ENCODE results near the gene PYGB.

Gene PYGB

GRCh38 chr20:25216199-25216945 is 31.5 kb upstream of the PYGB start:
- no peak for FAIRE-seq

GRCh38 chr20:25217161-25218108 is 30.4 kb upstream of the PYGB start:
- no peak for FAIRE-seq

DNA sequence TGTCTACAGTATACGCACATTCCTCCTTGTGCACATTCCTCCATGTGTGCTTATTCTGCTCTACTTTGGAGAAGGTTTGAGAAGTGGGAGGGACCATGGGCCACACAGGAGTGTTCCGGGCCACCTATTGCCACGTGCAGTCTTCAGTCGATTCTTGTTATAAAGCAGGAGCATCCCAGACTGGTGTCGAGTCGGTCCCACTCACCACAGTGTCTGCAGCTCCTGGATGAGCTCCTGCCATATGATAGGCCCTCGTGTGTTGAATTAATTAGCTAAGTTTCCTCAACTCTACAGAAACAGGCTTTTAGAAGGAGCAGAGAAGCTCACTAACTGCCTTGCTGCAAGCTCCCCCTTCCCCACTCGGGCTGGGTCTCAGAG is 29.8 kb upstream of the PYGB start:
- no peak for FAIRE-seq

DNA sequence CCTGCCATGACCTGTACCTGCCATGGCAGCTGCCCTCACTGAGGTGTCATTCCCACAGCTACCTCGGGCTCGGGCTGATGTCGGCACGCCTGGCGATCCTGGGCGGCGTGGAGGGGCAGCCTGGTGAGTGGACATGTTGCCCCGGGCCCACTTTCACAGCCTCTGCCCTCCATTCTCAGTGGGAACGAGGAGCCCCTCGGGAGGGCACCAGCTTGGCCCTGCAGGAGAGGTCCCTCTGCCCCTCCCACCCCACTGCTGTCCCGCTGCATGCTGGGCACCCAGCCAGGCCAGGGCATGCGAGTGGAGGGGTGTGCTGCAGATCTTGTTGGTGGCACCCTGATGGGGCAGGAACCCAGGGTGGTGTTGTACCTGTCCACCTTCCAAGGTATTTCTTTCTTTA is 29.4 kb upstream of the PYGB start:
- FAIRE-seq: no peak

- FAIRE-seq: no peak
These were observed 28.5 kb upstream of the PYGB start for GRCh38 chr20:25219365-25219764.

- no peak for FAIRE-seq
These were observed 27.7 kb upstream of the PYGB start for GRCh38 chr20:25220021-25220730.

DNA sequence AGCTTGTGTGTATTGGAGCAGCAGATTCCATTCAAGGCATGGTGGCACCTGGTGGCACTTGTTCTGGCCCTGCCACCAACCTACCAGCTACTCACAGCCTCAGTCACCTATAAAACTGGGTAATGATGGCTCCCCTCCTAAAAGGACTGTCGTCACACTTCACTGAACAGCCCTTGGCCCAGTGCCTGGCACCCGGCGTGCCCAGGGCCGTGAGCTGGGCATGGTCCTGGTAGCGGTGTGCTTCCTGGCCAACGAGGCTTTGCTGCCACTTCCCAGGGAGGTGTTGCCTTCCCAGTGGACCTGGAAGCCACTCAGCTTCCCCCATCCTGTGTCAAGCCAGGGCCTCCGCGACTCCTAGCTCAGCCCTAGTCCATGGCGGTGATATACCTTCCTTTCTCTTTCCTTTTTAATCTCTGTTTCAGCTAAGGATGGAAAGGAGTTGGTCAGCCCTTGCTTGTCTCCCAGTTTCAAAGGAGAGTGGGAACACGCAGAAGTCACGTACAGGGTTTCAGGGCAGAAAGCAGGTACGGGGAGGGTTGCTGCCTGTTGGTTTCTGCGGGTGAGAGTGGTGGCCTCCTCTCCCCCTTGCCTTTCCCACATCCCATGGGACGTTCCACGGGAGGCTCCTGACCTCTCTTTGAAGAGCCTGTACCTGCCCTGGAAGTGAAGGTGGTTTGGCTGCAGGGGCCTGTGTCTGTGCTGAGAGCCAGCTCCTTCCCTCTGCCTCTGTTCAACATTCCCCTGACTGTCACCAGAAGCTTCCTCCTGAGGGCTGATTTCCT is 26.9 kb upstream of the PYGB start:
- no peak for FAIRE-seq

DNA sequence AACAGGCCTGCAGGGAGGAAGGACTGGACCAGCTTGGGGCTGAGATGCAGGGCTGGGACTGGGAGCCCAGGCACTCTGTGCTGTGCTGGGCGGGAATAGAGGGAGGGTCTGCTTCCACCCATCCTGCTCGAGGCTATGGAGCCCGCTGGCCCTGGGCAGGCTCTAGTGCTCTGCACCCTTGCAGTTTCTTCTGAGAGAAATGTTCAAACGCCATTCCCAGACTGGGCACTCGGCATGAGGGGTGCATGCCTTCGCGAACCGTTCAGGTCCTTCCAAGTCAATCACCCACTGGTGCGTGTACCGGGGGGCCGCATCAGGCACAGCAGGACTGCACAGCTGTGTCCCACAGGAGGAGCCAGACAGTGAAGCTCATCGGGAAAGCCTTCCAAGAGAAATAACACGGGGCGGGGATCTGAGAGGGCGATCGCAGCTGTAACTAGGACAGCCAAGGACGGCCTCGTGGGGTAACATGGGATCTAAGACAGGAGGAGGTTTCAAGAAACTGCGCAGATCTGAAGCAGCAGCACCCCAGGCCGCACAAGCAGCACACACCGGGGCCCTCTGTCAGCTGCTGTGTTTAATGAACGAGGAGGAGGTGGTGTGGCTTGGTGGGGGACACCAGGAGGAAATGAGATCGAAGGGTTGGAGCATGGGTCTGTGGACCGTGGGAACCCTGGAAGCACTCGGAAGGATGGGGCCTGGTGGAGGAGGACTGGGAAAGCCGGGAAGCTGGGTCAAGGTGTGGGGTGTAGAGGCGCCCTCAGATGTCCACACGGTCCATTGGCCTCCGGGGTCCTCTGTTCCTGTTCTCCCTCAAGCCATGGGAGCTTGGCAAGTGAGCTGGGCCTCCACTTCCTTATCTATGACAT is 26.1 kb upstream of the PYGB start:
- FAIRE-seq: no peak

DNA sequence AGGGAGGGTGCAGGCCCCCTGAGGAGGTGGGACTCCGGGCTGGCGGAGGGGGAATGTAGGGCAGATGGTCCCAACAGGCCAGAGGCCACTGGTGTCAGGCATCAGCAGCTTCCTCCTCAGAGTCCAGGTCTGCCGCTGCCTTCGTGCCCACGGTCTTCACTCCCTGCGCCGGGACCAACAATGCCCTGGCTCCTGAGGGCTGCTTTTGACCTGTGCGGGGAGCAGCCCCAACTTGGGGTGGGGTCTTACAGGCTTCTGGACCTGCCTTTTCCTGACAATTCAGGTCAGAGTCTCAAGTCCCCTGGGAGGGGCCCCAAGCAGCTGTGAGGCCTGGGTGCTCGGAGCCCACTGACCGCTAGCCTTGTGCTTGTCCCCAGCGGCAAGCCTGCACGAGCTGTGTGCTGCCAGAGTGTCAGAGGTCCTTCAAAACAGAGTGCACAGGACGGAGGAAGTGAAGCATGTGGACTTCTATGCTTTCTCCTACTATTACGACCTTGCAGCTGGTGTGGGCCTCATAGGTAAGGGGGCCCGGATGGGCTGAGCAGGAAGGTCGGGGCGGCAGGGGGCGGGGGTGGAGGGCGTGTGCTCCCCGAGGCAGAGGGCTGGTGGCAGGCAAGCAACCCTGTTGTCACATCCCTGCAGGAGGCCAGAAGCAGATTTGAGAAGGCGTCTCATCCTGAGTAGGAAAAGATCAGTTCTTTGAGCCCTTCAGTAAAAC is 25.3 kb upstream of the PYGB start:
- no peak for FAIRE-seq

DNA sequence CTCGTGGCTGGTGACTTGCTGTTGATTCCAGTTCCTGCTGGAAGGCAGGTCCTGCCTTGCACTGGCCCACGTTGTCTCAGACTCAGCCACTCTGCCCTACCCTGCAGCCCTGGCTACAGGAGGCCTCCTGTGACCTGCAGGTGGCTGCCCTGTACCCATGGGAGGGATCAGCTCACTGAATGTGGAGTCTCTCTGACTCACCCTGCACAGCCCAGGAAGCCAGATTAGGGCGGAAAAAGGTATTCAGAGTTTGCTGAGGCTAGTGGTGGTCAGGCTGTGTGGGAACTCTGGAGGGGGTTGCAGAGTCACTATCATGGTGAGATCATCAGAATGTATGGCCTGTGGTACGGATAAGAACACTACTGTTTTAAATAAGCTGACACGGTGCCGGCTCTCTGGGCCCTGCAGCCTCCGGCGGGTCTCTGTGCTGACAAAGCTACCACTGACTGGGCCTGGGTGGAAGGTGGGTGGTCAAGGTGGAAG is 24.7 kb upstream of the PYGB start:
- FAIRE-seq: no peak

DNA sequence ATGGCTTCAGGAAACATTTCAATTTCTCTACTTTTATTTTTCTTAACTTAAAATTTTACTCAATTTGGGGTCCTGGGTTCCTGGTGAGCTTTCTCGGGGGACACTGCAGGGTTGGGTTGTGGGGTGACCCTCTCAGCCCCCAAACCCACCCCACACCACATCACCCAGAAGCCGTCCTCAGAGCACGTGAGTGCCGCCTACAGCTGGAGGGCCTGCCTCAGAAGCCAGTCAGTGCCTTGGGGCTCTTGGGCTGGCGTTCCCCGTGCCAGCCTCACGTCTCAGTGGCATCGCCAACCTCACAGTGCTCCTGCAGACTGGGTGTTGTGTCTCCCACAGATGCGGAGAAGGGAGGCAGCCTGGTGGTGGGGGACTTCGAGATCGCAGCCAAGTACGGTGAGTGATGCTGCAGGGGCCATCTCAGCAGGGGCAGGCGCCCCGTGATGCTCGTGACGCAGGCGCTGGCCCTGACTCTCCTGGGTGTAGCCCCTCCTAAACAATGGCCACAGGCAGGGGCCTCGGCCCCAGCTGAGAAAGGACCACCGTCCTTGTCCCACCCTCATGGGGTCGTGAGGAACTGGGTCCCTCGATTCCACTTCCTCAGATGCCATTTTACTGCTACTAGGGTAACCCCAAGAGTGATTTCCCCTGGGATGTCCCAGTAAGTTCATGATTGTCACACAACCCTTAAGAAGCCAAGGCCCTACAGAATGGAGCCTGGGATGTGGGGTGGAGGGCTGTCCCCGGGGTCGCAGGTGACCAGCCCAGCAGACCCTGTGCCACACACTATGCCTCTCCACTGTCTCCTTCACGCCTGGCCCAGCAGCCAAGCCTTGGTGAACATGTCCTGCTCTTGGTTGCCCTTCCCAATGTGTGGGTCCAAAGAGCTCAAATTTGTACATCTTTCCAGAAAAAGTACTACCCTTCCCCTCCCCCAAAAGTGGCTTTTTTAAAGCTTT is 23.8 kb upstream of the PYGB start:
- no peak for FAIRE-seq

DNA sequence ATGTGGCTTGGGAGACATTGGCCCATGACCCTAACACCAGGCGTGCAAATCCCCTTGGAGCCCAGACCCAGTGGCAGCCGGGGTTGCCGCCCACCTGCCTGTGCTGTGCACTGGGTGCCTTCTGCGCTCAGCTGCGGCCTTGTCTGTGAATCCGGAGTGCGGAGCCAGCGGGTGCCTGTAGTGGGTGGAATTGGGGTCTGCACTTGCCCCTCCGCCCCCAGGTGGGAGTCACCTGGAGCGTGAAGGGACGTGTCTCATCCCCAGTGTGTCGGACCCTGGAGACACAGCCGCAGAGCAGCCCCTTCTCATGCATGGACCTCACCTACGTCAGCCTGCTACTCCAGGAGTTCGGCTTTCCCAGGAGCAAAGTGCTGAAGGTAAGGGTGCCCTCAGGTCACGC is 22.9 kb upstream of the PYGB start:
- no peak for FAIRE-seq

DNA sequence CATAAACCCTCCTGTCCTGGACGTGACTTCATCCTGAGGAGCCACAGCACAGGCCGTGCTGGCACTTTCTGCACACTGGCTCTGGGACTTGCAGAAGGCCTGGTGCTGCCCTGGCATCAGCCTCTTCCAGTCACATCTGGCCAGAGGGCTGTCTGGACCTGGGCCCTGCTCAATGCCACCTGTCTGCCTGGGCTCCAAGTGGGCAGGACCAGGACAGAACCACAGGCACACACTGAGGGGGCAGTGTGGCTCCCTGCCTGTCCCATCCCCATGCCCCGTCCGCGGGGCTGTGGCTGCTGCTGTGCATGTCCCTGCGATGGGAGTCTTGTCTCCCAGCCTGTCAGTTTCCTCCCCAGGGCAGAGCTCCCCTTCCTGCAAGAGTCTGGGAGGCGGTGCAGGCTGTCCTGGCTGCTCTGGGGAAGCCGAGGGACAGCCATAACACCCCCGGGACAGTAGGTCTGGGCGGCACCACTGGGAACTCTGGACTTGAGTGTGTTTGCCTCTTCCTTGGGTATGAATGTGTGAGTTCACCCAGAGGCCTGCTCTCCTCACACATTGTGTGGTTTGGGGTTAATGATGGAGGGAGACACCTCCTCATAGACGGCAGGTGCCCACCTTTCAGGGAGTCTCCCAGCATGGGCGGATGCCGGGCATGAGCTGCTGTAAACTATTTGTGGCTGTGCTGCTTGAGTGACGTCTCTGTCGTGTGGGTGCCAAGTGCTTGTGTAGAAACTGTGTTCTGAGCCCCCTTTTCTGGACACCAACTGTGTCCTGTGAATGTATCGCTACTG is 22.0 kb upstream of the PYGB start:
- no peak for FAIRE-seq

DNA sequence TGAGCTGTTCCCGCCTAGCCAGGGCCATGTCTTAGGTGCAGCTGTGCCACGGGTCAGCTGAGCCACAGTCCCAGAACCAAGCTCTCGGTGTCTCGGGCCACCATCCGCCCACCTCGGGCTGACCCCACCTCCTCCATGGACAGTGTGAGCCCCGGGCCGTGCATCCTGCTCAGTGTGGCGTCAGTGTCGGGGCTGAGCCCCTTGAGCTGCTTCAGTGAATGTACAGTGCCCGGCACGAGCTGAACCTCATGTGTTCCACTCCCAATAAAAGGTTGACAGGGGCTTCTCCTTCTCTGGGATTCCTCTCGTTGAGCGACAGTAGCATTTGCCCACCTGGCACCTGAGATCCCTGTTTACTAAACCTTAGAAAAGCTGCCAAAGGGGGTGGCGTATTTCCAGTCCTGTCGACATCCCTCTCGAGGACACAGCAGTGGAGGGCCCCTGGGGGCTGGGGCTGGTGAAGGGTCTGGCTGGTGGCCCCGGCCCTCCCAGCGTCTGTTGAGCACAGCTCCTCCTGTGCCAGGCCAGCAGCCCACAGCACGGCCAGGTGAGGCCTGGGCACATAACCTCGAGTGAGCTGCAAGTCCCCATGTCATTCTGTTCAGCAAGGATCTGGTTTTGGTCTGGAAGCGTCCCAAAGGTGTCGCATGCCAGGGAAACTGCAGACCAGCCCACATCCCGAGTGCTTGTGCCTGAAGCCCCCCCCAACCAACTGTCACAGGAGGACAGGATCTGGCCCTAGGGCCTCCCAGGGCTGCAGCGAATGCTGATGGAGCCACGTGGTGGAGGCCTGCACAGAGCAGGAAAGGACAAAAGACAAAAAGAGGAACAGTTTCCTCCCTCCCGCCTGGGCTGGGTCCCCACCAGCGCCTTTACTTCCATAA is 21.2 kb upstream of the PYGB start:
- no peak for FAIRE-seq

- FAIRE-seq: no peak
These were observed 20.5 kb upstream of the PYGB start for GRCh38 chr20:25227317-25227831.

- no peak for FAIRE-seq
These were observed 18.3 kb upstream of the PYGB start for GRCh38 chr20:25229486-25230165.
